ENCODE measurements around the gene CLCNKB. TPM values are rescaled to one million over a fixed set of nuclear protein-coding genes. Genes with fewer than 3 reads are reported as not detected.

The CLCNKB gene
- total RNA-seq, 1 donor from 2014 or later, result not detected

DNA sequence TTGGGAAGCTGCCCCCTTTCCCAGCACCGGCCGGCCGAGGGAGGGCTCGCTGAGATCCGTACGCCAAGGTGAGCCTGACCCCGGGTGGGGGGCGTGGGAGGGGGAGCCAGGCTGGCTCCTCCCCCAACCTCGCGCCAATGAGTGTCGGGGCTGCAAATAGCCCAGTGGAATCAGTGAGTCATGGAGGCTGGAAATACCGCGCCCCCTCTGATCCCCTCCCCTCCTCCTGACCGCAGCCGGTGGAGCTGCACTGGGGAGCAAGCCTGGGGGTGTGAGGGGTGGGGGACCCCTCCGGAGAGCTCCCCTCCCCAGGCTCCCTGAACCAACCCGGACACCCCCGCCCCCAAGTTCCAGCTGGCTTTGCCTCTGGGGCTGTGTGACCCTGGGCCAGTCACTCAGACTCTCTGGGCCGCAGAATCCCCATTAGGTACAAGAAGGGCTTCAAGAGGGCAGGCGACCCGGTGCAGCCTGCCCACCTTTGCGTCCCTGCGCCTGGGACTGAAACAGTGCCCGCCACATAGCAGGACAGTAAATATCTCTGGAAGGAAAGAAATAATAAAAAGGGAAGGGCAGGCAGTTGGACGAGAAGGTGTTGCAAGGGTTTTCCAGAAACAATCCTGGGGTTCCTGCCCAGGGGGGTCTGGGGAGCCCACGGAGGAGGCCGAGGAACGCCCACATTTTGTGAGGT is 30.2 kb upstream of the CLCNKB start:
- H3K36me3 ChIP-seq, result peaks cover 0 to 4% of the 10 kb centered on the region in 2 donors
- intact Hi-C loops (cut with DNase I), result loop anchor here (5.0 kb wide), 1 partner anchor 354 kb away; the partner anchor contains the start of gene SZRD1
- H3K27me3 ChIP-seq, result no peaks in the 10 kb centered on the region
- TF ChIP-seq, protein P1, sequence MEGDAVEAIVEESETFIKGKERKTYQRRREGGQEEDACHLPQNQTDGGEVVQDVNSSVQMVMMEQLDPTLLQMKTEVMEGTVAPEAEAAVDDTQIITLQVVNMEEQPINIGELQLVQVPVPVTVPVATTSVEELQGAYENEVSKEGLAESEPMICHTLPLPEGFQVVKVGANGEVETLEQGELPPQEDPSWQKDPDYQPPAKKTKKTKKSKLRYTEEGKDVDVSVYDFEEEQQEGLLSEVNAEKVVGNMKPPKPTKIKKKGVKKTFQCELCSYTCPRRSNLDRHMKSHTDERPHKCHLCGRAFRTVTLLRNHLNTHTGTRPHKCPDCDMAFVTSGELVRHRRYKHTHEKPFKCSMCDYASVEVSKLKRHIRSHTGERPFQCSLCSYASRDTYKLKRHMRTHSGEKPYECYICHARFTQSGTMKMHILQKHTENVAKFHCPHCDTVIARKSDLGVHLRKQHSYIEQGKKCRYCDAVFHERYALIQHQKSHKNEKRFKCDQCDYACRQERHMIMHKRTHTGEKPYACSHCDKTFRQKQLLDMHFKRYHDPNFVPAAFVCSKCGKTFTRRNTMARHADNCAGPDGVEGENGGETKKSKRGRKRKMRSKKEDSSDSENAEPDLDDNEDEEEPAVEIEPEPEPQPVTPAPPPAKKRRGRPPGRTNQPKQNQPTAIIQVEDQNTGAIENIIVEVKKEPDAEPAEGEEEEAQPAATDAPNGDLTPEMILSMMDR (IDR thresholded peaks at IDR 0.05), result no peak
- peak overlapping the region; percentile 95 to 98 for H3K27ac ChIP-seq
- H3K9me3 ChIP-seq, result no peaks in the 10 kb centered on the region
- H3K4me3 ChIP-seq, result peak overlapping the region; percentile 54 to 74
- H3K4me1 ChIP-seq, result peaks cover 15 to 41% of the 10 kb centered on the region in 2 donors
- DNase-seq (ENCODE audit: low spot score in 2 of 2), result peak; percentile 55 to 93

- Histone ChIP-seq H3K4me3 (peak overlapping the region; percentile 54 to 74), H3K27me3 (no peaks in the 10 kb centered on the region), H3K9me3 (no peaks in the 10 kb centered on the region), H3K36me3 (peaks cover 0 to 4% of the 10 kb centered on the region in 2 donors), H3K27ac (peak overlapping the region; percentile 95 to 98), H3K4me1 (peaks cover 19 to 46% of the 10 kb centered on the region in 2 donors)
- intact Hi-C loops (cut with DNase I), result loop anchor here (5.0 kb wide), 1 partner anchor 353 kb away; the partner anchor contains the start of gene SZRD1
- TF ChIP-seq, protein P1 (IDR thresholded peaks at IDR 0.05), result no peak
- no peak for DNase-seq (ENCODE audit: low spot score in 2 of 2)
These were observed 29.7 kb upstream of the CLCNKB start for GRCh38 chr1:16013908-16014258.

- DNase-seq (ENCODE audit: low spot score in 2 of 2), result peak; percentile 49 to 88
- Histone ChIP-seq H3K4me1 (peaks cover 24 to 55% of the 10 kb centered on the region in 2 donors), H3K27me3 (no peaks in the 10 kb centered on the region), H3K9me3 (no peaks in the 10 kb centered on the region), H3K4me3 (peak overlapping the region; percentile 54 to 74), H3K36me3 (peaks cover 0 to 4% of the 10 kb centered on the region in 2 donors), H3K27ac (peak overlapping the region; percentile 95 to 98)
- intact Hi-C loops (cut with DNase I), result loop anchor here (5.0 kb wide), 3 partner anchors 133 to 353 kb away; partner anchors contain the start of gene SZRD1
- TF ChIP-seq, protein P1 (IDR thresholded peaks at IDR 0.05), result no peak
These were observed 28.8 kb upstream of the CLCNKB start for GRCh38 chr1:16014509-16015482.

- TF ChIP-seq, protein P1 (IDR thresholded peaks at IDR 0.05), result no peak
- intact Hi-C loops (cut with DNase I), result loop anchor here (5.0 kb wide), 2 partner anchors 132 to 218 kb away; no protein-coding TSS in a partner anchor
- H3K27me3 ChIP-seq, result no peaks in the 10 kb centered on the region
- peaks cover 0 to 4% of the 10 kb centered on the region in 2 donors for H3K36me3 ChIP-seq
- no peaks in the 10 kb centered on the region for H3K9me3 ChIP-seq
- peak overlapping the region; percentile 51 to 74 for H3K4me3 ChIP-seq
- H3K4me1 ChIP-seq, result peaks cover 24 to 62% of the 10 kb centered on the region in 2 donors
- H3K27ac ChIP-seq, result peak overlapping the region; percentile 95 to 98
- no peak for DNase-seq (ENCODE audit: low spot score in 2 of 2)
These were observed 28.1 kb upstream of the CLCNKB start for GRCh38 chr1:16015491-16015890.
